NB4 (cell line): ENCODE data around the gene PHPT1.
"Not testable (repeated sequence)": the region's sequence is repeated elsewhere in the genome, so short reads cannot be mapped to it uniquely, and the experiment has no call there.

Source experiments
- CTCF ChIP-seq: IDR thresholded peaks from one replicate; pipeline ENCODE4 v1.5.1; 2012; ENCODE audit warnings: low read depth, low read length
- MAX ChIP-seq: IDR thresholded peaks from 2 replicates; pipeline ENCODE4 v1.6.1; 2011; ENCODE audit warnings: low read depth, low read length
- POLR2A ChIP-seq: IDR thresholded peaks from 2 replicates; pipeline ENCODE4 v1.6.1; 2011; ENCODE audit warnings: mild to moderate bottlenecking; ENCODE audit not compliant: insufficient read length; ENCODE audit errors: extremely low read depth

- not testable (repeated sequence) for TF ChIP-seq CTCF, MAX, POLR2A
These were observed 34.5 kb downstream of the PHPT1 start for GRCh38 chr9:136883670-136884069.
